Measurements from ENCODE around the gene OPA3. TPM values are rescaled to one million over a fixed set of nuclear protein-coding genes. Genes with fewer than 3 reads are reported as not detected.
"Not testable (repeated sequence)": the region's sequence is repeated elsewhere in the genome, so short reads cannot be mapped to it uniquely, and the experiment has no call there.

OPA3 gene
- total RNA-seq: 16.1 and 21.0 TPM in 2 replicates
- polyA plus RNA-seq (2012): 10.4 TPM

DNA sequence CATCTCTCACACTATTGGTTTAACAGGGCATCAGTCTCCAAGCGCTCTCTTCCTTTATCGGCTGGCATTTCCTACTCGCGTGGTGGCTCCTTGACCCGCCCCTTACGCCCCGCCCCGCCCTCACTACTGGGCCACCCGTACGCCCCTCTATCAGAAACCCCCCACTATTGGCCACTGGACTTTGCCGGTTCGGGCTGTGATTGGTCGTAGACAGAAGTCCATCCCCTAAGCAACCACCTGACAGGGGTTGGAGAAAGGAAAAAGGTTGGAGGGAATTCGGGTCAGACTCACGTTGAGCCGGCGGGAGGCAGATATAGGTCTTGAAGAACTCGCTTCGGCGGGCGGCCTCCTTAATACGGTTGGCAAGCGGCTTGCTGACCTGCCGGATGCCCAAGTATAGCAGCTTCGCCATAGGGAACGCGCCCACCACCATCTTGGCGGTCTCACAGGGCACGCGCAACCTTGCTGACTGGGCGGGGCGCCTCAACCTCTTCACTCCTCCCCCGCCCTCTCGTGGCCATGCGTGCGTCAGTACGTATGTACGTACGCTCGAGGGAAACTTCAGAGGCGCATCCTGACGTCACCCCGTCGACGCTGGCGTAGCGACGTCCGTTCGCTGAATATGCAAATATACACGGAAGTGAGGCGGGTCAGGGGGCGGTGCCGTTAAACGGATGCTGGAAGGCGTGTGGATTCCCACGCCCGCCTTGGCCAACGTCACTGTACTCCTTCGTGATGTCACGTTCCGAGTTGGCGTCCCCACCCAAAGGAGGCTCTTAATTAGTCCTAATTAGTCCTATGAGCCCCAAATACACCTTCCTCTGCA is at the start of gene OPA3:
Gene OPA3 (minus strand): TSS at position 471 of the 826 bp plus-strand sequence. CDS start 38 bp downstream, at position 433.
- peak; percentile 100 for DNase-seq (ENCODE audit: low read depth)

DNA sequence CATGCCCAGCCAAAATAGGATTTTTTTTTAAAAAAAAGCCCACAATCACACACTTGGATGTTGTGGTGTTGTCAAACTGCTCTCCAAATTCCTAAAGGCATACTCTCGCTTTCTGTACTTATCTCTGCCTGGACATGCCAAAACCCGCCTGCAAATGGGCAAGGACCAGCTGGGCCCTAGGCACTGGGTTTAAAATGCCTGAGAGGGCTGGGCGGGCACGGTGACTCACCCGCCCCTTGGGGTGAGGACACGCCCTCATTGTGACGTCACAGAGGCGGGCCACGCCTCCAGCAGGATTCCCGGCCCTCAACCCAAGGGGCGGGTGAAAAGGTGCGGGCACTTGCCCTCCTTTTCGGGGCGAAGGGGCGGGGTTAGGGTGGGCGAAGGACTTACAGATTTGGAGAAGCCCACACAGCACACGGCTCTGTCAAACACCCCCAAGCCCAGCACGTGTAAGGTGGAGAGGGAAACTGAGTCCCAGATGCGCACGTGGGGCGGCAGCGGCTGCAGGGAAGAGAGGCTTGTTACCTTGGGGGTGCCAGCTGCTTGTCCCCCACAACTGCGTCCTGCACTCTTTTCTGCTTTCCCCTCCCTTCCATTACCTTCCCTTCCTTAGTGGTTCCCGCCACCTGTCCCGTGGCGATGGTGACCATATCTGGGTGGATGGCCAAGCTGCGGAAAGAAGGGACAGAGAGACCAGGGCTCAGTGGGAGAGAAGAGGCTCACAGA is 48.0 kb upstream of the OPA3 start:
- peak; percentile 98 for DNase-seq (ENCODE audit: low read depth)

GRCh38 chr19:45630463-45630862 is 45.9 kb upstream of the OPA3 start:
- peak; percentile 65 for DNase-seq (ENCODE audit: low read depth)

DNA sequence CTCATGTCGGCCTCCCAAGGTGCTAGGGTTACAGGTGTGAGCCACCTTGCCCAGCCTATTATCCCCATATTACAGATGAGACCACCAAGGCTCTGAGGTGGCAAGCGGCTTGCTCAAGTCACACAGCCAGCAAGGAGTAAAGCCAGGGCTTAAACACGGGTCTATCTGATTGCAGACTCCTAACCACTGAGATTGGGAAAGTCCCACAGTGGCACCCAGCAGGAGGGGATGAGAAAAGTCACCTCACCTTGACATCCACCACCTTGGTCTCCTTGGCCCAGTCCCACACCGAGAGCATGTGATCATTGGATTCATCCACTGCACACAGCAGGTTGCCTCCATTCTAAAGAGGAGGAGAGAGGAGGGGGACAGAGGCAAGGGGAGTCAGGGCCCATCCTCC is 45.1 kb upstream of the OPA3 start:
- no peak for DNase-seq (ENCODE audit: low read depth)

- DNase-seq (ENCODE audit: low read depth): not testable (repeated sequence)
Measured at GRCh38 chr19:45628219-45628618, 43.6 kb upstream of the OPA3 start.

DNA sequence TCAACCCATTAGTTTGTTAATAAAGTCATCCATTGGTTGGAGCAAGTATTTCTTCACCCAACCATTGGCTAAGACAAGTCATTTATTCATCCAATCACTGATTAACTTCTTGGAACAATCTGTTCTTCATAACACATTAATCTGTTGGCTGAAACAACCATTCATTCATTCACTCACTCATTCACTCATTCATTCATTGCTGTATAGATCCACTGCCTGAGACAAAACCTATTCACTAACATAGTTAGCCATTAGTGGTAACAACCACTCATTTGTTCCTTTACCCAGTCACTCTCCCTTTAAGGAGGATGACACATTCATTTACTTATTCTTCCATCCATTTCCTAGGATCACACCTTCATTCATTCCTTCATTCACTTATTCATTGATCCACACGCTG is 39.4 kb upstream of the OPA3 start:
- no peak for DNase-seq (ENCODE audit: low read depth)

- no peak for DNase-seq (ENCODE audit: low read depth)
Measured at GRCh38 chr19:45621976-45622503, 37.4 kb upstream of the OPA3 start.

- no peak for DNase-seq (ENCODE audit: low read depth)
Measured at GRCh38 chr19:45621389-45621788, 36.8 kb upstream of the OPA3 start.

- no peak for DNase-seq (ENCODE audit: low read depth)
Measured at GRCh38 chr19:45616704-45617017, 32.1 kb upstream of the OPA3 start.

GRCh38 chr19:45615795-45616703 is 31.4 kb upstream of the OPA3 start:
- DNase-seq (ENCODE audit: low read depth): peak; percentile 59

GRCh38 chr19:45615056-45615455 is 30.5 kb upstream of the OPA3 start:
- not testable (repeated sequence) for DNase-seq (ENCODE audit: low read depth)

GRCh38 chr19:45613926-45614725 is 29.5 kb upstream of the OPA3 start:
- DNase-seq (ENCODE audit: low read depth): peak; percentile 77

DNA sequence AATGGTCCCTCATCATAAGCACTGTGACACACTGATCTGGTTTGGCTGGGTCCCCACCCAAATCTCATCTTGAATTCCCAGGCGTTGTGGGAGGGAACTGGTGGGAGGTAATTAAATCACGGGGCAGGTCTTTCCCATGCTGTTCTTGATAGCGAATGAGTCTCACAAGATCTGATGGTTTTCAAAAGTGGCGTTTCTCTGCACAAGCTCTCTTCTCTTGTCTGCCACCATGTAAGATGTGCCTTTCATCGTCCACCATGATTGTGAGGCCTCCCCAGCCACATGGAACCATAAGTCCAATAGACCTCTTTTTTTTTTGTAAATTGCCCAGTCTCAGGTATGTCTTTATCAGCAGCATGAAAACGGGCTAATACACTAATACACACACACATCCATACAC is 24.3 kb upstream of the OPA3 start:
- no peak for DNase-seq (ENCODE audit: low read depth)

DNA sequence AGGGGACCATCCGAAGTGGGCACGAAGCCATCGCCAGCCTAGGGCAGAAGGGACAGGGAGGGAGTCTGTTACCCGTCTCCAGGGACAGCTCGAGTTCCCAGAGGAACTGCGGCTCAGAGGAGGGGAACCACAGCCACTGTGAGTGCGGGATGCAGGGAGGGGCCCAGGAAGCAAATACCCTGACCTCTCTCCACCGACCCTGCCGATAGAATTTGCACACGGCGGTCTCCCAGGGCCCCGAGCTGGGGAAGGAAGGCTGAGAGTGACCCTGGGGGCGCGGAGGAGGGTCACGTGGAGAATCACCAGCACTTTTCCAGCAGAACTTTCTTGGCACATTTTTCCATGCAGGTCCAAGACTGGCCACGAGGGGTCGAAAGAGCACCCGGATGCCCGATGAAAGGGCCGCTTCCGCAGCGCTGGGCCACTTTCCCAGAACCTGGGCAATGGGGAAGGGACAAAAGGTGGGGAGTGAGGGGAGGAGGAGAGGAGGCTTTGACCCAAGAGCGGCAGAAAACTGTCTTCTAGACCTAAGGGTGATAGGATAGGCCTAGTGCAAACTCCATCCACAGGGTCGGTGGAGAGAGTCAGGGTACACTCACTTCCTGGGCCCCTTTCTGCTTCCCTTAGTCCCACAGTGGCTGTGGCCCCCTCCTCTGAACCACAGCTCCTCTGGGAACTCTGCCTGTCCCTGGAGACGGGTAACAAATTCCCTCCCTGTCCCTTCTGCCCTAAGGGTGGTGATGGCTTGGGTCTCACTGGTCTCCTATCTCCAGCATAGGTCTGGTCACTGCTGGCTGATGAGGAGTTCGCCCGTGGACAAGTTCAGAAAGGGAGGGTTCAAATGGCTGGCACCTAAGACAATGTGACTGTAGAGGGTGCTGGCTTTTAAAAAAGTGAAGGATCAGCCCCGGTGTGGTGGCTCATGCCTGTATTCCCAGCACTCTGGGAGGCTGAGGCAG is 22.7 kb upstream of the OPA3 start:
- peak; percentile 79 for DNase-seq (ENCODE audit: low read depth)

- no peak for DNase-seq (ENCODE audit: low read depth)
Measured at GRCh38 chr19:45601524-45602374, 17.1 kb upstream of the OPA3 start, which contains the start of gene GPR4. TSS of gene GPR4 (minus strand) at chr19:45602212. CDS start at chr19:45591866, 10,346 bp downstream.

GRCh38 chr19:45601115-45601514 is 16.5 kb upstream of the OPA3 start:
- no peak for DNase-seq (ENCODE audit: low read depth)

DNA sequence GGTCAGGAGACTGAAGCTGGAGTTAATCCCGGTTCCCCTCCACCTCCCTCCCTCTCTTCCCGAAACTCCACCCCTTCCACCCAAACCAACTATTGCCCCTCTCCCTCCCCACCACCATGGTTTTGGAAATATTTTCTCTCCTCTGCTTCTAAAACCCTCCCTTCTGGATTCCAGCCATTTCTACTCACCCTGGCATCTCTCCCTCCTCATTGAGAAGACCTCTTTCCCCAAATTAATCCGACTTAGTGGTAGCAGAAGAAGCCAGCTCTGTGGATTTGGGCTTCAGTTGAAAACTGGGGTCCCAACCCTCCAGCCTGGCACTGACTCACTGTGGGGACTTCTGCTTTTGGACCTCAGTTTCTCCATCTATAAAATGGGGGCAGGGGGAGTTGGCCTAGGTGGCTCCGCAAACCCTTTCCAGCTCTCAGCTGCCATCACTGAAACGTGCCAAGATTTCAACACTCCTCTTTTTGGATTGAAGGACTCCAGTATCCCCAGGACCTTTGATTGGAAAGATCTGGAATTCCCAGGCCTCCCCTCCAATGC is 15.8 kb upstream of the OPA3 start:
- no peak for DNase-seq (ENCODE audit: low read depth)

DNA sequence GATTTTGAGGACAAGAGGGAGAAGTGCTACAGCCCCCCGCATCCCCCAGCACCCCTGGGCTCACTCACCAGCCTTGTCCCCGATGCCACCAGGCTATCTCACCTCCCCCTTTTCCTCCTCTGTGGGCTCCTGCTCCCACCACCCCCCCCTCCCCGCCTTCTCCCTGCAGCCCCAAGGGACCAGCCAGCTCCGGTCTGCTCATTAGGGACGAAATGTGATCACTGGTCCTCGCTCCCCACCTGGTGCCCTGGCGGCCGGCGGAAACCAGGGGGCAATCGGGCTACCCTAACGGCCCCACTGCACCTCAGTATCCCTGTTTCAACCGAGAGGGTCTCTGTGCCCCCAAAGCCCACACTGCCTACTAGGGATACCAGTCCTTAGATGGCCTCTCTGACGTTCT is 14.7 kb upstream of the OPA3 start:
- DNase-seq (ENCODE audit: low read depth): no peak
